ENCODE results near the gene CUL4B. TPM values are rescaled to one million over a fixed set of nuclear protein-coding genes. Genes with fewer than 3 reads are reported as not detected.
"Not testable (repeated sequence)": the region's sequence is repeated elsewhere in the genome, so short reads cannot be mapped to it uniquely, and the experiment has no call there.

The CUL4B gene
- total and polyA plus RNA-seq, 2 donors from 2014 or later: 15.7 to 34.7 TPM

DNA sequence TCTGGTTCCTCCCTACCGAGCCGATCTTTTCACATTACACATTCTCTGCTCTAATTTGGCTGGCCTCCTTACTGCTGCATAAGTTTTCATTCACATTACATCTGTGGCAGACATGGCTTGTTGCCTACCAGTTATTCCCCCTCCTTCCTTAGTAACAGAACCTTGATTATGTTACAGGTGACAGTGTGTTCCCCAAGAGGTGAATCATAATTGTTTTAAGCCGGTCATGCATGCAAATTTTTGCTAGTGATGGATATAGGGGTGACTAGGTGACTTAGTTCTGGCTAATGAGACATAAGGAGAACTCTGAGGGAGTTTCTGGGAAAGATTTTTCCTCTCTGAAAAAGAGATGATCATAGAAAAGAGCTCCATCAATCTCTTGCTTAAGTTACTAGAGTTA lies 83.3 kb downstream of the CUL4B start:
- Histone ChIP-seq H3K36me3 (ENCODE audit: control insufficient read depth in 2 of 3, insufficient read depth in 3 of 3, low read length in 3 of 3) (no peaks in the 10 kb centered on the region), H3K4me3 (ENCODE audit: low read length in 3 of 3) (no peak overlapping the region), H3K9me3 (ENCODE audit: control insufficient read depth in 2 of 3, insufficient read depth in 1 of 3, low read length in 3 of 3) (no peaks in the 10 kb centered on the region), H3K27ac (ENCODE audit: low read depth in 2 of 2, low read length in 2 of 2) (no peak overlapping the region), H3K27me3 (ENCODE audit: control insufficient read depth, insufficient read depth, low read length) (no peaks in the 10 kb centered on the region), H3K9ac (ENCODE audit: low read length in 3 of 3) (no peak overlapping the region), H3K4me1 (ENCODE audit: control insufficient read depth in 2 of 3, insufficient read depth in 2 of 3, low read depth in 1 of 3, low read length in 3 of 3) (no peaks in the 10 kb centered on the region)
- TF ChIP-seq CTCF (IDR thresholded peaks at IDR 0.05; ENCODE audit: borderline replicate concordance, extremely low read depth, insufficient read depth): no peak
- intact Hi-C loops (cut with DNase I): no loop called here
- FAIRE-seq (no peak), DNase-seq (no peak)

DNA sequence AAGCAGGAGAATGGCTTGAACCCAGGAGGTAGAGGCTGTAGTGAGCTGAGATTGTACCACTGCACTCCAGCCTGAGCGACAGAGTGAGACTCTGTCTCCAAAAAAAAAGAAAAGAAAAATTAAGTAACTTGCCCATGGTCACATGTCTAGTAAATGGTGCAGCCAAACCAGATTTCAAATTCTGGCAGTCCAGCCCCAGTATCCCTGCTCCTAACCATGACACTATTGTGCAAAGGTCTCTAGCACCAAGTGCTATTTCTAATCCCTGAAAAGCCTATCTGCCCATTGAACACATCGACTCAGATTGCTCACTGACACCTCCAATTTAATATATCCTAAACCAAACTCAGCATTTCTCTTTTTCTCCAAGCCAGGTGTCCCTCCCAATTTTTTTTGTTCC lies 84.0 kb downstream of the CUL4B start:
- FAIRE-seq (no peak), DNase-seq (no peak)
- intact Hi-C loops (cut with DNase I): no loop called here
- Histone ChIP-seq H3K27ac (ENCODE audit: low read depth in 2 of 2, low read length in 2 of 2) (no peak overlapping the region), H3K36me3 (ENCODE audit: control insufficient read depth in 2 of 3, insufficient read depth in 3 of 3, low read length in 3 of 3) (no peaks in the 10 kb centered on the region), H3K4me1 (ENCODE audit: control insufficient read depth in 2 of 3, insufficient read depth in 2 of 3, low read depth in 1 of 3, low read length in 3 of 3) (no peaks in the 10 kb centered on the region), H3K27me3 (ENCODE audit: control insufficient read depth, insufficient read depth, low read length) (no peaks in the 10 kb centered on the region), H3K9me3 (ENCODE audit: control insufficient read depth in 2 of 3, insufficient read depth in 1 of 3, low read length in 3 of 3) (no peaks in the 10 kb centered on the region), H3K4me3 (ENCODE audit: low read length in 3 of 3) (no peak overlapping the region), H3K9ac (ENCODE audit: low read length in 3 of 3) (no peak overlapping the region)
- TF ChIP-seq CTCF (IDR thresholded peaks at IDR 0.05; ENCODE audit: borderline replicate concordance, extremely low read depth, insufficient read depth): no peak

- H3K9ac ChIP-seq (ENCODE audit: low read length in 3 of 3); H3K9me3 ChIP-seq (ENCODE audit: control insufficient read depth in 2 of 3, insufficient read depth in 1 of 3, low read length in 3 of 3); H3K36me3 ChIP-seq (ENCODE audit: control insufficient read depth in 2 of 3, insufficient read depth in 3 of 3, low read length in 3 of 3); H3K27ac ChIP-seq (ENCODE audit: low read depth in 2 of 2, low read length in 2 of 2); H3K4me3 ChIP-seq (ENCODE audit: low read length in 3 of 3); H3K27me3 ChIP-seq (ENCODE audit: control insufficient read depth, insufficient read depth, low read length); intact Hi-C loops (cut with DNase I); H3K4me1 ChIP-seq (ENCODE audit: control insufficient read depth in 2 of 3, insufficient read depth in 2 of 3, low read depth in 1 of 3, low read length in 3 of 3): not testable (repeated sequence)
- peak; percentile 56 for TF ChIP-seq CTCF (IDR thresholded peaks at IDR 0.05; ENCODE audit: borderline replicate concordance, extremely low read depth, insufficient read depth)
- peak in 1 of 5 donors; percentile 33 for DNase-seq
- FAIRE-seq: peak; percentile 99
These were observed 85.3 kb downstream of the CUL4B start for GRCh38 chrX:120475447-120475846.

Other genes with a start within 250 kb of the CUL4B start
- gene TMEM255A, start 249.5 kb downstream of the CUL4B start, total RNA-seq: 1.2 TPM
- 2.8 TPM for gene TMEM255A, start 249.5 kb downstream of the CUL4B start, polyA plus RNA-seq (ENCODE audit: insufficient read depth, low read depth, low replicate concordance)
- gene ATP1B4, start 198.9 kb downstream of the CUL4B start, total RNA-seq: not detected
- gene ATP1B4, start 198.9 kb downstream of the CUL4B start, polyA plus RNA-seq (ENCODE audit: insufficient read depth, low read depth, low replicate concordance): not detected
- 145 TPM for gene LAMP2, start 91.7 kb downstream of the CUL4B start, total RNA-seq
- gene LAMP2, start 91.7 kb downstream of the CUL4B start, polyA plus RNA-seq (ENCODE audit: insufficient read depth, low read depth, low replicate concordance): 91.2 TPM
- 30.6 TPM for gene MCTS1, start 43.1 kb upstream of the CUL4B start, total RNA-seq
- gene MCTS1, start 43.1 kb upstream of the CUL4B start, polyA plus RNA-seq (ENCODE audit: insufficient read depth, low read depth, low replicate concordance): 73.7 TPM
- gene C1GALT1C1, start 69.1 kb upstream of the CUL4B start, total RNA-seq: 25.4 TPM
- gene C1GALT1C1, start 69.1 kb upstream of the CUL4B start, polyA plus RNA-seq (ENCODE audit: insufficient read depth, low read depth, low replicate concordance): 35.1 TPM